NCI-H1930 (cell line): ENCODE results near the gene RBMS3.
"Not testable (repeated sequence)": the region's sequence is repeated elsewhere in the genome, so short reads cannot be mapped to it uniquely, and the experiment has no call there.

Experiments used
- DNase-seq, 2 experiments: peaks; one replicate each; lab custom pipeline; 2025; lab: John Stamatoyannopoulos, UW

Gene RBMS3

GRCh38 chr3:29339016-29339833 lies 58.4 kb downstream of the RBMS3 start:
- DNase-seq, result no peak

- no peak for DNase-seq
These were observed 63.3 kb downstream of the RBMS3 start for GRCh38 chr3:29344154-29344553.

- DNase-seq, result no peak
These were observed 64.1 kb downstream of the RBMS3 start for GRCh38 chr3:29344935-29345334.

- no peak for DNase-seq
These were observed 64.8 kb downstream of the RBMS3 start for GRCh38 chr3:29345516-29346300.

- no peak for DNase-seq
These were observed 66.0 kb downstream of the RBMS3 start for GRCh38 chr3:29346828-29347227.

GRCh38 chr3:29347412-29347811 lies 66.5 kb downstream of the RBMS3 start:
- DNase-seq, result no peak

- DNase-seq, result no peak
These were observed 67.4 kb downstream of the RBMS3 start for GRCh38 chr3:29348316-29348715.

GRCh38 chr3:29349049-29349448 lies 68.2 kb downstream of the RBMS3 start:
- no peak for DNase-seq

- no peak for DNase-seq
These were observed 72.9 kb downstream of the RBMS3 start for GRCh38 chr3:29353807-29354206.

GRCh38 chr3:29354894-29355293 lies 74.0 kb downstream of the RBMS3 start:
- DNase-seq, result no peak

- DNase-seq, result no peak
These were observed 75.2 kb downstream of the RBMS3 start for GRCh38 chr3:29356062-29356461.

- DNase-seq, result not testable (repeated sequence)
These were observed 79.4 kb downstream of the RBMS3 start for GRCh38 chr3:29360289-29360688.

- no peak for DNase-seq
These were observed 82.2 kb downstream of the RBMS3 start for GRCh38 chr3:29363110-29363509.

- no peak for DNase-seq
These were observed 89.2 kb downstream of the RBMS3 start for GRCh38 chr3:29370021-29370420.

- no peak for DNase-seq
These were observed 89.9 kb downstream of the RBMS3 start for GRCh38 chr3:29370476-29371420.

- DNase-seq, result no peak
These were observed 92.3 kb downstream of the RBMS3 start for GRCh38 chr3:29373131-29373680.

- no peak for DNase-seq
These were observed 93.4 kb downstream of the RBMS3 start for GRCh38 chr3:29374226-29374625.

GRCh38 chr3:29379097-29379496 lies 98.2 kb downstream of the RBMS3 start:
- DNase-seq, result no peak

GRCh38 chr3:29381595-29381994 lies 100.7 kb downstream of the RBMS3 start:
- no peak for DNase-seq

- DNase-seq, result no peak
These were observed 101.5 kb downstream of the RBMS3 start for GRCh38 chr3:29382409-29382808.

- DNase-seq, result no peak
These were observed 102.0 kb downstream of the RBMS3 start for GRCh38 chr3:29382845-29383244.

- DNase-seq, result no peak
These were observed 103.8 kb downstream of the RBMS3 start for GRCh38 chr3:29384640-29385039.
